Stromal cell of bone marrow (primary cell): Measurements from ENCODE around the gene LTB.
A peak's percentile ranks its signal among the peaks of the same experiment; 100 is the strongest.
"Not testable (repeated sequence)": the region's sequence is repeated elsewhere in the genome, so short reads cannot be mapped to it uniquely, and the experiment has no call there.

Experiments used
- DNase-seq: peaks from one replicate; pipeline ENCODE4 v3.0.0-alpha.2; 2012; ENCODE audit warnings: low read depth

Gene LTB

GRCh38 chr6:31609519-31610406, 27.5 kb upstream of the LTB start:
- DNase-seq = no peak

GRCh38 chr6:31607317-31607716, 25.1 kb upstream of the LTB start:
- no peak for DNase-seq

GRCh38 chr6:31597006-31597405, 14.8 kb upstream of the LTB start:
- no peak for DNase-seq

GRCh38 chr6:31592396-31592771, 10.2 kb upstream of the LTB start:
- no peak for DNase-seq

GRCh38 chr6:31590691-31591090, 8.5 kb upstream of the LTB start:
- DNase-seq = not testable (repeated sequence)

GRCh38 chr6:31588871-31589650, 6.8 kb upstream of the LTB start:
- DNase-seq = no peak

GRCh38 chr6:31587791-31588777, 5.9 kb upstream of the LTB start:
- DNase-seq = no peak

- no peak for DNase-seq
Measured at GRCh38 chr6:31586599-31587281, 4.5 kb upstream of the LTB start.

GRCh38 chr6:31586008-31586407, 3.8 kb upstream of the LTB start, which contains the start of gene LST1:
Gene LST1, plus strand, starts transcription at chr6:31586277. Its CDS starts 1,023 bp downstream, at chr6:31587300.
- no peak for DNase-seq

GRCh38 chr6:31585491-31585890, 3.3 kb upstream of the LTB start:
- DNase-seq = no peak

GRCh38 chr6:31581434-31582229, 592 bp downstream of the LTB start:
- no peak for DNase-seq

GRCh38 chr6:31580807-31581433, 1.3 kb downstream of the LTB start:
- DNase-seq = peak; percentile 47

GRCh38 chr6:31580438-31580740, 1.8 kb downstream of the LTB start:
- no peak for DNase-seq

- DNase-seq = no peak
Measured at GRCh38 chr6:31579546-31580437, 2.4 kb downstream of the LTB start.

- DNase-seq = no peak
Measured at GRCh38 chr6:31579119-31579505, 3.1 kb downstream of the LTB start.

- no peak for DNase-seq
Measured at GRCh38 chr6:31578184-31579118, 3.8 kb downstream of the LTB start.

- DNase-seq = no peak
Measured at GRCh38 chr6:31577579-31577966, 4.7 kb downstream of the LTB start.
